Fibroblast of lung (primary cell): ENCODE measurements around the gene COL25A1.

Experiments used
- CTCF ChIP-seq, 2 donors: IDR thresholded peaks in 1 of 2; conservative IDR thresholded peaks in 1 of 2; 1 replicate in 1 of 2; 2 replicates in 1 of 2; pipeline ENCODE4 v1.5.1; 2011 to 2012; ENCODE audit warnings: low read length in 2 of 2, control low read depth in 1 of 2, inconsistent platforms in 1 of 2, low read depth in 1 of 2, mild to moderate bottlenecking in 1 of 2
- EZH2 ChIP-seq: IDR thresholded peaks from 2 replicates; pipeline ENCODE4 v1.5.1; 2012; ENCODE audit warnings: low read length, control low read depth, mild to moderate bottlenecking; ENCODE audit errors: missing control alignments

GRCh38 chr4:109072595-109072994 lies 229.9 kb downstream of the COL25A1 start:
- TF ChIP-seq CTCF (conservative IDR thresholded peaks at IDR 0.05 in 1 of 2, IDR thresholded peaks at IDR 0.05 in 1 of 2; ENCODE audit: low read depth in 1 of 2, low read length in 2 of 2) (no peak), EZH2 (no peak)
